ENCODE results near the gene LCN10. TPM values are rescaled to one million over a fixed set of nuclear protein-coding genes. Genes with fewer than 3 reads are reported as not detected.
"Not testable (repeated sequence)": the region's sequence is repeated elsewhere in the genome, so short reads cannot be mapped to it uniquely, and the experiment has no call there.

The LCN10 gene
- polyA plus RNA-seq, 3 donors, result 0.93 to 2.3 (median 1.2) TPM

DNA sequence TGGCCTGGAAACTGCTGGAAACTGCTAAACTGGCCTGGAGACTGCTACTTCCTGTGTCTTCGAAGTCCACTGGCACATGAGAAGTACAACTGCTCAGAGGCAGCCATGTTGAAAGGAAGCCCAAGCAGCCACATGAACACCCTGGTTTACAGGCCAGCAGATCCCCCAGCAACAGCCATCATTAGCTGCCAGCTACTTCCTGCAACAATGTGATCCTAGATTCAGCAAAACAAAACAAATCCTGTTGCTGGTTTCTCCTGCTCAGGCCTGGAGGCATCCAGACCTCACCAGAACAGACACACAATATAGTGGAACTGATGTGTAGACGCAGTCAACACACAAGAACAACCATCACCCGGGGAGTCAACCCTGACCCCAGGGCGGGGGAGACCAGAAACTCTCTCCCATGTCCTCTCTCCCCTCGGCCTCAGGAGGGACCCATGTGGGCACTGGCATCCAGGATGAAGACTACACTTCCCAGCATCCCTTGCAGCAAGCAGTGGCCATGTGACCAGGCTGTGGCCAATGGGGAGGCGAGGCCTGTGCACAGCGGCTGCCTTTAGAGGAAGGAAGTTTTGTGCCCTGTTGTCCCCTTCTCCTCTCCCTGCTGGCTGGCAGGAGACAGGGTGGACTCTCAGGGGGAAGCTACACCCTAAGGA is 30.8 kb upstream of the LCN10 start:
- no peak for DNase-seq (ENCODE audit: low read depth in 3 of 3, low spot score in 2 of 3)

DNA sequence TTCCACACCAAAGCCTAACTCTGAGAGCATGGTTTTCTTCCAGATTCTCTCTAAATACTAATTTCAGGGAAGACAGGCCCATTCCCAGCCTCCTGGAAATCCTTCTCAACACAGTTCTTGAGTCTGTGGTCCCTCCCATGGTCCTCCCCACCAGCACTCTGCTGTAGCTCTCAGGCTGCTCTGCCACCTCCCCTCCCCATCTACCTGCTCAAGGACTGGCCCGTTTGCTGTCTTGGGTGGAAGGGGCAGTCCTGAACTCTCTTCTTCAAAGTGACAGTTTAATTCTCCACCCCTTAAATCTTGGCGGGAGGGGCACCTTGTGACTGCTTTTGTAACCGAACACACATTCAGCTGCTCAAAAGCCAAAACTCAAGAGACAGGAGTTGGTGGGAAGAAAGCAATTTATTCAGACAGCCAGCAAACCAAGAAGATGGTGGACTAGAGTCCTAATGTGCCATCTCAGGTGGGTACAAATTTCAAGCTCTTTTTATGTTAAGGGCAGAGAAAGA is 29.2 kb upstream of the LCN10 start:
- no peak for DNase-seq (ENCODE audit: low read depth in 3 of 3, low spot score in 2 of 3)

DNA sequence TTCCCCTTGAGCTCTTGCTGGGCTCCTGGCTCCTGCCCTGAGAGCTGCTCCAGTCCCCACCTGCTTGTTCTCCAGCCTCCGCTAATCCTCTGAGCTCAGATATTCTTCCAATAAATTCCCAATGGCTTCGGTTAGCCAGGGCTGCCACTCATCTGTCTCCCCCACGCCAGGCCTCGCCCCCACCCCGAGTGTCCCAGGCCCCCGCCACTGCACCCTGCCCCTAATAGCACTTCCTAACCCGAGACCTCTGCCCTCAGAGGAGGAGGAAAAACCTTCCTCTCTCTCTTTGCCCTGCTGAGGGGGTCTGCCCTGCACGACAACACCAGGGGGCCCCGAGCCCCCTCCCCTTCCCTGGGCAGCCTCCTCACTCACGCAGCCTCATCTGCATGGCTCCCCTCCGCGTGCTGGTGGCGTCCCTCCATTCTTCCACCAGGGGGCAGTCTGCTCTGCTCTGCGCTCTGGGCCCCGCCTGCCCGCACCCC is 27.0 kb upstream of the LCN10 start:
- DNase-seq (ENCODE audit: low read depth in 3 of 3, low spot score in 2 of 3), result no peak

DNA sequence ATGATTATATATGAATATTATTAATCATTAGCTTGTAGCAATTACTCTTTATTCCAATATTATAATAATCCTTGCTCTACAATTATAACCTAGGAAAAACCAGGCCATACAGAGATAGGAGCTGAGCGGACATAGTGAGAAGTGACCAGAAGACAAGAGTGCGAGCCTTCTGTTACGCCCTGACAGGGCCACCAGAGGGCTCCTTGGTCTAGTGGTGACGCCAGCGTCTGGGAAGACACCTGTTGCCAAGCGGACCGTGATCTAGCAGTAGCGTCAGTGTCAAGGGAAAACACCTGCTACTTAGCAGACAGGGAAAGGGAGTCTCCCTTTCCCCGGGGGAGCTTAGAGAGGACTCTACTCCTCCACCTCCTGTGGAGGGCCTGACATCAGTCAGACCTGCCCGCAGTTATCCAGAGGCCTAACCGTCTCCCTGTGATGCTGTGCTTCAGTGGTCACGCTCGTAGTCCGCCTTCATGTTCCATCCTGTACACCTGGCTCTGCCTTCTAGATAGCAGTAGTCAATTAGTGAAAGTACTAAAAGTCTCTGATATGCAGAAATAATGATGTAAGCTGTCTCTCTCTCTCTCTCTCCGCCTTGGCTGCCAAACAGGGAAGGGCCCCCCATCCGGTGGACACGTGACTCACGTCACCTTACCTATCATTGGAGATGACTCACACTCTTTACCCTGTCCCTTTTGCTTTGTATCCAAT is 23.8 kb upstream of the LCN10 start:
- DNase-seq (ENCODE audit: low read depth in 3 of 3, low spot score in 2 of 3), result not testable (repeated sequence)

DNA sequence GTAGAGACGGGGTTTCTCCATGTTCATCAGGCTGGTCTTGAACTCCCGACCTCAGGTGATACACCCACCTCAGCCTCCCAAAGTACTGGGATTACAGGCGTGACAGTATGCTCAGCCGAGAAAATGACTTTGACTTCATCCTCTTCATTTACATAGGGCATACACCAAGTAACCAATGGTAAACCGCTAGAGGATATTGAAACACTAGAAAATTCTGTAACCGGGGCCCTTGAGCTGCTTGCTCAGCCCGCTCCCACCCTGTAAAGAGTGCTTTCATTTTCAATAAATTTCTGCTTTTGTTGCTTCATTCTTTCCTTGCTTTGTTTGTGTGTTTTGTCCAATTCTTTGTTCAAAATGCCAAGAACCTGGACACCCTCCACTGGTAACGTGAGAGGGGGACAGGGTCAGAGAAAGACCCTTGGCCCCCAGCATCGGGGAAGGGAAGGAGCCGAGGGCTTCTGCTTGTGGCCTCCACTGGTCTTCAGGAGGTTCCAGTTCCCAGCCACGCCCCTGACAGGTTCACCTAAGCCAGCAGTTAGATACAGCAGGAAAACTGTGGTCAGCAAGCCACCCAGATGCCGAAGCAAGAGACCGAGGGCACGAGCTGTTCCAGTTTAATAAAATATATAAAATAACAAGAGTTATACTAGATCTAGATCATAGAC is 23.1 kb upstream of the LCN10 start:
- DNase-seq (ENCODE audit: low read depth in 3 of 3, low spot score in 2 of 3), result not testable (repeated sequence)

DNA sequence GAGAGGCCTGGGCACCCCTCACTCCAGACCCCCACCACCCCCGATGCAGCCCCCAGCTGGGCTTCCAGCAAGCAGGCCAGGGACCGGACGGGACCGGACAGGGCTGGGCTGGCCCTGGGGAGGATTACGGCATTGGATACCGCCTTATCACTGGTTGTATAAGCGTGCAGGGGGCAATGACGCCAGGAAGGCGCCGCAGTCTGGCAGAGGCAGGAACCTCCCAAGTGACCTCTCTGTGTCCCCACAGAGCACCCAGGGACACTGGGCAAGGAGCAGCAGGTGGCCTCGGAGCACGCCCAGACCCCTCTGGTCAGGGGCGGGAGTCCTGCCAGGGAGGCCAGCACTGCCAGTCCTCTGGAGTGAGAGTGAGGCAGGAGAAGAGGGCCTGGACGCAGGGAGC is 22.3 kb upstream of the LCN10 start:
- DNase-seq (ENCODE audit: low read depth in 3 of 3, low spot score in 2 of 3), result no peak

DNA sequence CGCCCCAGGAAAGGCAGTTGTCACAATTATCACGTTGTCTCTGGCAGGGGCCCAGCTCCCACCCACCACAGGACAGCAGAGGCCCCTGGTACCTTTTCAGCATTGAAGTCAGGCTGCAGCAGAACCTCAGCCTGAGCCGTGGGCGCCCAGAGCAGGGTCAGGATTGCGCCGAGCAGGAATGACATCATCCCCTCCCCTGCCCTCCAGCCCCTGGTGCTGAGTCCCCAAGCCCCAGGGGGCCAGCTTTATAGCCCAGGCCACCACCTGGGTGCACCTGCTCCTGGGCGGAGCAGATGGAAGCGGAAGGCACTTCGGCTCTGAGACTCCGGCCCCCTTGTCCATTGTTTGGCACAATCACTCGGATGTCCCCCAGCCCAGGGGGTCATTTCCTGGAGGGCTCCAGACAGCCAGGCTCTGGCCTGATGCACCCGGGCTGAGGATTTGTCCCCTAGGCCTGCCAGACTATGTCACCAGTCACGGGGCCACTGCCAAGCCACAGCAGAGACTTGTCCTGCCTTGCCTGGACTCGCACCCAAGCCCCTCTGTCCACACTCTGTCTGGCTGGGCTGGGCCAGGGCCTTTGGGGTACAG is 21.7 kb upstream of the LCN10 start, which contains the start of gene LCN15:
TSS of gene LCN15 (minus strand) at position 218 of the 591 bp plus-strand sequence. CDS start at position 188, 30 bp downstream.
- no peak for DNase-seq (ENCODE audit: low read depth in 3 of 3, low spot score in 2 of 3)

DNA sequence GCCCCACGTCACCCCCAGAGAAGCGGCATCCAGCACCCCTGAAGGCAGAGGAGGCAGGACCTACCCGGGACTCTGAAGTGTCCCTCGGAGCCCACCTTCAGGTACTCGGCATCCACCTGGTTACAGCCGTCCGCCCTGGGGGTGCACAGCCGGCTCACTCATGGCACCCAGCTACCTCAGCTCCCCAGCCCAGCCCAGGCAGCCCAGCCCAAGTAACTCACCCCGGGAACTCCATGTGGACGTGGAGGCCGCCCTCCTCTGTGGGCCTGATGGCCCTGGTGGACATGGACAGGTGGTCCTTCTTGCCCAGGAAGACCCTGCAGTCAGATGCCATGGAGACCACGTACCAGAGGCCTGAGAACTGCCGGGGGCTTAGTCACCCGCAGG is 20.9 kb upstream of the LCN10 start:
- DNase-seq (ENCODE audit: low read depth in 3 of 3, low spot score in 2 of 3), result no peak

DNA sequence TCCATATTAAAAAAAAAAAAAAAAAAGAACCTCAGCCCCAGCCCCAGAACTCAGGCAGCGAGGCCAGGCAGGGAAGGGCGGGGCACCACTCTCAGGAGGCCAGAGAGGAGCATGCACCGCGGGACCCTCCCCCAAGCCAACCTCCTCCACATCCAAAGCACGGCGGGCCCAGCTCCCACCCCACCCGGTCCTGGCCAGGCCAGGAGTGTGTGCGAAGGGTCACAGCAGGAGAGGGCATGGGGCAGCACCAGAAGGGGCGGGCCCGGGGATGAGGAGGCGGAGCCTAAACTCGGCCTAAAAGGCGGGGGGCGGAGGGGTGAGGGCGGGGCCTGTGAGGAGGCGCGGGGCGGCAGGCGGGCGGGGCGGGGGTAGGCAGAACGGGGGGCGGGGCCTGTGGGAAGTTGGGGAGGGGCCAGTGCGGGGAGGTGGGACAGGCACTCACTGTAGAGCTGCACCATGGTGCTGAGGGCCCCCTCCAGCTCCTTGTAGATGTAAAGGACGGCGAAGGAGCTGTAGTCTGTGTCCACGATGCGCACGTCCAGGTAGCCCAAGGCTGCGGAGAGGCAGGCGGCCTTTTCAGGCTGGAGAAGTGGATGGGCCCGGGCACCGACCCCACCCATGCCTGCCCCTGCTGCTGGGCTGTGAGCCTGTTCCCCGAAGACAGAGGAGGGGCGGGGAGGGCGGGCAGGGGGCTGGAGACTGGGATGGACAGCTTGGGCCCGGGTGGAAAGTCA is 20.3 kb upstream of the LCN10 start:
- DNase-seq (ENCODE audit: low read depth in 3 of 3, low spot score in 2 of 3), result no peak

DNA sequence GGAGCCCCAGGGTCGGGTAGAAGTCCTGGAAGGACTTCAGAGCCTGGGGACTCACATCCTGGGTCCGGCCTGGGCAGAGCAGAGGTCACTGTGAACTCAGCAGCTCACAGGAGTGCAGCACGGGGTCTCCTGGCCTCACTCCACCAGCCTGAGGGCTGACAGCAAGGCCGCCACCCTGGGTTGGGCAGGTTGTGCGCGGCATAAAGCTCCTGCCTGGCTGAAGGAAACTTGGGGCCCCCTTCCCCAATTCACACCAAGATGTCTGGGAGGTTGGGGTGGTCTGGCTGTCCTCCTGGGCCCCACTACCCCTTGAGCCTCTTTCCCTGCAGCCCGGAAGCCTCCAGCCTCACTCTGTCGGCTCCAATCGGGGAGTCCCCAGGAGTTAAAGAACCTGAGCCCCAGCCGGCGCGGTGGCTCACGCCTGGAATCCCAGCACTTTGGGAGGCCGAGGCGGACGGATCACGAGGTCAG is 19.5 kb upstream of the LCN10 start:
- no peak for DNase-seq (ENCODE audit: low read depth in 3 of 3, low spot score in 2 of 3)

DNA sequence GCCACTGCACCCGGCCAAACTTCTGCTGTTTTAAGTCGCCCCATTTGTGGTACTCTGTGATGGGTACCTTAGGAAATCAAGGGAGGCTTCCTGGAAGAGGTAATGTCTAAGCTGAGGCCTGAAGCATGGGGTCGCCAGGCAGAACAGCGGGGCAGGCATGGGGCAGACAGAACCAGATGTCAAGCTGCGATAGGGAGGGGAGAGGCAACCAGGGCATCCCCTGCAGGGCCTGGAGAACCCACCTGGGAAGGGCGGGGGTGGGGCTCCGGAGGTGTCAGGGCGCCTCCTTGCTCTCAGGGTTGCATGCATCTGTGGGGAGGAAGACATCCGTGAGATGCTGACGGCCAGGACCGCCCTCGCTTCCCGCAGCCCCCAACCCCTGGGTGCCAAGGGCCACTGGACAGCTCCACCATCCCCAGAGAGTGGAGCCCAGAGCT is 18.8 kb upstream of the LCN10 start:
- DNase-seq (ENCODE audit: low read depth in 3 of 3, low spot score in 2 of 3), result no peak

DNA sequence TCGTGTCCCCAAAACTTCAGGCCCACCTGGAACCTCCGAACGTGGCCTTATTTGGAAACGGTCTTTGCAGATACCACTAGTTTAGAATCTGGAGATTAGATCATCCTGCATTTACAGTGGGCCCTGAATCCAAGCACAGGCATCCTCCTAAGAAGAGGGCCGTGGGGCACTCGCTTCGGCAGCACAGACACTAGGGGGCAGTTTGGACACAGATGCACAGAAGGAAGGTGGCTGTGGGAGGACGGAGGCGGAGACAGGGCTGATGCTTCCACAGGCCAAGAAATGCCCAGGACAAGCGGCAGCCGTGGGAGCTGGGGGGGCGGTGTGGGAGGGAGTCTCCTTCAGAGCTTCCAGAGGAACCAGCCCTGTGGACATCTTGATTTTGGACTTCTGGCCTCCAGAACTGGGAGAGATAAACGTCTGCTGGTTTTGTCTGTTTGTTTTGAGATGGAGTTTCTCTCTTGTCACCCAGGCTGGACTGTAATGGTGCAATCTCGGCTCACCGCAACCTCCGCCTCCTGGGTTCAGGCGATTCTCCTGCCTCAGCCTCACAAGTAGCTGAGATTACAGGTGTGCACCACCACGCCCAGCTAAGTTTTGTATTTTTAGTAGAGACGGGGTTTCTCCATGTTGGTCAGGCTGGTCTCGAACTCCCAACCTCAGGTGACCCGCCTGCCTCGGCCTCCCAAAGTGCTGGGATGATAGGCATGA is 18.2 kb upstream of the LCN10 start:
- DNase-seq (ENCODE audit: low read depth in 3 of 3, low spot score in 2 of 3), result not testable (repeated sequence)

DNA sequence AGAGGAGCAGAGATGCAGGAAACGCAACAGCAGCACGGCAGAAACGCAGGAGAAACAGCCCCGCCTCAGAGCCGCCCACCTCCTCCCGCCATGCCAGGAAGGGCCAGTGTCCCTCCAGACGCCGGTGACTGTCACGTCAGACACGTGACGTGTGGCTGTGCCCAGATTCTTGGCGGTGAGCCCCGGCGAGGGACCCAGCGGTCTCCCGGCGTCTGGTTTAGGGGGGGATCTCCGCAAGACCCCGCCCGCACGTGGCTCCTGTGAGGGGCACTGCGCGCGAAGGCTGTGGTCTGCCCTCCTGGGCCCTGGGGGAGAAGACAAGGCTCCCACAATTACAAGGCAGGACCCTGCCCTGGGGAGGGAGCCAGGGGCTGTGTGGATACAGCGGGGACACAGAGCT is 17.7 kb upstream of the LCN10 start:
- DNase-seq (ENCODE audit: low read depth in 3 of 3, low spot score in 2 of 3), result no peak

DNA sequence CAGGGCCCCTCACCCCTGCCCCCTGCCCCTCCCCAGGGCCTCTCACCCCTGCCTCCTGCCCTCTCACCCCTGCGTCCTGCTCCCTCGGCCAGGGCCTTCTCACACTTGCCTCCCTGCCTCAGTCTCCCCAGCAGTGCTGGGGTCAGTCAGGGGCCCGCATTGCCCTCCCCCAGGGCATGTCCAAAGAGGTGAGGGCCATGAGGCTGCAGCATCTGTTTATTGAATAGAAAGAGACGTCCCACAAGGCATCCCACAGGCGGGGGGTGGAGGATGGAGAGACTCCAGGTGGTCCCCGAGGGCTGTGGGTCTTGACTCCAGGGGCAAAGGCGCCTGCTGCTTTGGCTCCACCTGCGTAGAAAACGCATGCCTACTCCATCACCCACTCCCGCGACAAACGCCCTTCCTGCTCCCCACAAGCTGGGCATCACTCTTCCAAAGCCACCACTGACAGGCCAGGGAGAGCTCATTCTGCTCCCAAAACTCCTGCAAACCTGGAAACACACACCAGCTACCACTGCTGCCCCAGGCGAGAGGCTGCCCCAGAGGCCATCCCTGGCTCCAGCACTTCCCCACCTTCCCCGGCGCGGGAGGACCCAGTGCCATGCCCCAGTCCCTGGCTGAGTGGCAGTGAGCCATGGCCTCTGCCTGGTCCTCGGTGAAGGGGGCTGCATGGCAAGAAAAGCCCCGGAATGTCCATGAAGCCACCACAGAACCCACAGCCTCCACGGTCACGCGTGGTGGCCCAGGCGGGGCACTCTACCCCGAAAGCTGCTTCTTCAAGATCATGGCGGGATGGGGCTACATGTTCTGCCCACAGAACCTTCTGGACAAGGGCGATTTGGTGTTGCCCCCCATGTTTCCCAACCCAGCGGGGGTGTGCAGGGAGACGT is 16.9 kb upstream of the LCN10 start:
- no peak for DNase-seq (ENCODE audit: low read depth in 3 of 3, low spot score in 2 of 3)

DNA sequence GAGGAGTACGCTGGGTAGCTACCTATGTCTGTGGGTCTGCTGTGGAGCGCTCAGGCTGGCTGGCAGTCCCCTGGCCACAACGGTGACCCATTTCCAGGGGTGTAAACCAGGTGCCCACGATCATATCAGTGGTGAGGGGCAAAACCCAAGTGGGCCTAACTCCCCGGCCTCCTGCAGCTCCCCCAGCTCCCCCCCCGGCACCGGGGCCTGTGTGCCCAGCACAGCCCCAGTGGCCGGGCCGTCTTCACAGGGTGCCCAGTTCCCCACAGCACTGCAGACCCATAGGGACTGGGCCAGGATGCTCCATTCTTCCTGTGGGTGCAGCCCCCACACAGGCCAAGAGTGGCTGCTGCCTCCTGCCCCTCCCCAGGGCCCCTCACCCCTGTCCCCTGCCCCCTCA is 16.3 kb upstream of the LCN10 start:
- no peak for DNase-seq (ENCODE audit: low read depth in 3 of 3, low spot score in 2 of 3)

DNA sequence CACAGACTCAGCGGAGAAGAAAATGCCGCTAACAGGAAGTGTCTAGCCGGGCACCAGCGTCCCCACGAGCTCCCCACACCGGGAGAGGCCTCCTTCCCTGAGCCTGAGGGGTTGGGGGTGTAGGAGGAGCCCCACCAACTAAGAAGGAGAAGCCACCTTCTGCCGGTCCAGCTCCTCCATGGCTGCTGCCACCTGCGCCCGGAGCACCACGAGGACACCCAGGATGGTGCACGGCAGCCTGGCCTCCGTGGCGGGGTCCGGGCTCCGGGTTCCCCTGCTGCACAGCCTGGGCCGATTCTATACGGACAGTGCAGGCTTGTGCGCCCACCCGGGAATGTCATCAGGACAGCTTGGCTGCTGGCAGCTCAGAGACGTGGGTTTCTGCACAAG is 15.0 kb upstream of the LCN10 start:
- DNase-seq (ENCODE audit: low read depth in 3 of 3, low spot score in 2 of 3), result no peak

DNA sequence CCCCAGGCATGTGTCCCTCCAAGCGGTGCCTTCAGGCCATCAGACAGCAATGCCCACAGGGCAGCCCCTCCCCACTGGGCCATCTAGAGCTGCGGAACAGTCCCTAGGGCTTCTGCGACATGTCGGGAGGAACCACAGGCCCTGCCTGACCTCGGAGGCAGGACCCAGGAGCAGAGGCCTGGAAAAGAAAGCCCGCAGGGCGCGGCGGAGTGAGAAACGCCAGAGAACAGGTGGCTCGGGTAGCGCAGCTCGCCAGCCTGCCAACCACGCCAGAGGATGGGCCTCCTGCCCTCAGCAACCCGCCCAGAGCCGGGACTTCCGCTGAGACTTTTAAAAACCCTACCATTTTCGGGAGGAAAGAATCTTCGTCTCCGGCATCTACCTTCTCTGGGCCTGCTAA is 14.6 kb upstream of the LCN10 start:
- DNase-seq (ENCODE audit: low read depth in 3 of 3, low spot score in 2 of 3), result no peak

DNA sequence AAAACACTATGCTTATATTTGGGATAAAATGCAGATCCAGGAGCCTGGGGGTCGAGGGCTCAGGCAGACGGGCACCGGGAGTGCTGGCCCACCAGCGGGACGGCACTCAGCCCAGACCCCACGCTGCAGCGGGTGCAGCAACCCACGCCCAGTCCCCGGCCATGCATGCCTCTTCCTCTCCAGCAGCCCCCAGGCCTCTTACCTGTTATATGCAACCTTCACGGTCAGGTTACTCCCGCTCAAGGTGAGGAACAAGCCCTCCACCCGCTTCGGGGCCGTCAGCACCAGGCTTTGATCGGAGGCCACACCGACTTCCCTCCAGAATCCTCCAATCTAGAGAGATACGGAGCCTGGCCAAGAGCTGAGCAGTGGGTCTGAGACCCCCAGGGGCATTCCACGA is 14.1 kb upstream of the LCN10 start:
- DNase-seq (ENCODE audit: low read depth in 3 of 3, low spot score in 2 of 3), result no peak

DNA sequence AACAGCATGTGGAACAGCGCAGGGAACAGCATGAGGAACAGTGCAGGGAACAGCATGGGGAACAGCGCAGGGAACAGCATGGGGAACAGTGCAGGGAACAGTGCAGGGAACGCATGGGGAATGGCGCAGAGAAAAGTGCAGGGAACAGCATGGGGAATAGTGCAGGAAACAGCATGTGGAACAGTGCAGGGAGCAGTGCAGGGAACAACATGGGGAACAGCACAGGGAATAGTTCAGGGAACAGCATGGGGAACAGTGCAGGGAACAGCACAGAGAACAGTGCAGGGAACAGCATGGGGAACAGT is 13.3 kb upstream of the LCN10 start:
- no peak for DNase-seq (ENCODE audit: low read depth in 3 of 3, low spot score in 2 of 3)

All from right renal cortex interstitium (tissue), 3 donors.